GM12891 (cell line): ENCODE measurements around the gene PROM1.

Experiments used
- POLR2A ChIP-seq: IDR thresholded peaks from 2 replicates; pipeline ENCODE4 v1.6.1; 2011; ENCODE audit warnings: low read depth, low read length, control low read depth
- POLR2AphosphoS5 ChIP-seq: IDR thresholded peaks from 2 replicates; pipeline ENCODE4 v1.6.1; 2011; ENCODE audit warnings: low read depth, low read length, control low read depth
- TAF1 ChIP-seq: IDR thresholded peaks from 2 replicates; pipeline ENCODE4 v1.6.1; 2011; ENCODE audit warnings: low read depth, low read length, control low read depth

- TF ChIP-seq POLR2AphosphoS5 (no peak), TAF1 (no peak), POLR2A (no peak)
These were observed 36.2 kb upstream of the PROM1 start for GRCh38 chr4:16119981-16120380.
